Stimulated activated CD8-positive, alpha-beta memory T cell treated with anti-CD3 and anti-CD28 coated beads, Interleukin-4, amount 100 ng/mL, for 1 hour (primary cell): ENCODE results near the gene RAB20.
"Not testable (repeated sequence)": the region's sequence is repeated elsewhere in the genome, so short reads cannot be mapped to it uniquely, and the experiment has no call there.

Experiments
- DNase-seq, 2 donors: peaks; one replicate each; pipeline ENCODE4 v3.0.0-alpha.2; 2020; ENCODE audit warnings: low read depth in 2 of 2, low spot score in 1 of 2

Gene RAB20

DNA sequence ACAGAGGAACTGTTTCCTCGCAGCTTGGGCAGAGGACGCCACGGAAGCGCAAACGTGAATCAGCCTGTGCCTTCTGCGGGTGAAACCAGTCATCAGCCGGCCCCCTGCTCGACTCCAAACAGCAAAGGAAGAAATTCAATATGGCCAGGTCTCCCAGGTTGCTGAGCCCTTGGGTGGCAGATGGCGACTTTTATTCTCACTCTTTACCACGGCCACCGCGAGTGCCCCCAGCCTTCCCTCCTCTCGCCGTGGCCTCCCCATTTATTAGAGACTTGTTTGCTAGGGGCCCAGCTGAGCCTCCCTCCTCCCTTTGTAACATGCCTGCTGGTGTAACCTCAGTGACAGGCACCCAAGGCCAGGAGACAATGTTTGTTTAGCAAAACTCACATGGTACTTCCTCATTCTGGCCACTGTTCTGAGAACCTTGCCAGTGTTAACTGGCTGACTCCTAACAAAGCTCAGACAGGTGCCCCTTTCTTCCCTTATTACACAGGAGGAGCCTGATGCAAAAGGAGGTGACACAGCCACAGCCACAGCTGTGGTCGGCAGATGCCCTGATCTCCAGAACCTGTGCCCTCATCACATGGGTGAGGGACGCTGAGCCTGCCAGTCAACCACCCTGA lies 5.8 kb downstream of the RAB20 start:
- DNase-seq: no peak

- no peak for DNase-seq
Measured at GRCh38 chr13:110554946-110555345, 6.6 kb downstream of the RAB20 start.

DNA sequence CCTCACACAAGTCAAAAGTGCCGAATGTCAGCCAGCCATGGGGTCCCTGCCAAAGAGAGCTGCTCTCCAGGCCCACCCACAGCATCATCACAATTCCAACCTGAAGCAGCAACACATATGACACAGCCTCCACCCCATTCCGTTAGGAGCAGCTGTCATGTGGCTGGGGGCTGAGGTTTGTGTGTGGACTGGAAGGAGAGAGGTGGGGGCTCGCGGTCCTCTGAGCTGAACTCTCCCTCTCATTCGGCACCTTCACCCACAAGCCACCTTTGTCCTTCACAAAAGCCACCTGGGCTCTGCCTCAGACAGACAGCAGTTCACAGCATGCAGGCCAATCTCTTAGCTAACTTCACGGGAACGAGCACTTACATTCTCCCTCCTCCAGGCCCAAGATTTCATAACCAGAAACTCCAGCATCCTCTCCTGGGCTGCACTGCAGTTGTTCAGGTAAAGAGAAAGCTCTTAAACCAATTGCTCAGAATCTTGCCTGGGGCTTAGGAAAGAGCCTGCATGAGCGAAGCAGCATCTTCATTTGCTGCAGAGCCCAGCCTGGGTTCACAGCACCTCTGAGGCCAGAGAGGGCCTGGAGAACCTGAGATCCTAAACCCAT lies 7.2 kb downstream of the RAB20 start:
- DNase-seq: no peak

- no peak for DNase-seq
Measured at GRCh38 chr13:110553417-110553816, 8.1 kb downstream of the RAB20 start.

DNA sequence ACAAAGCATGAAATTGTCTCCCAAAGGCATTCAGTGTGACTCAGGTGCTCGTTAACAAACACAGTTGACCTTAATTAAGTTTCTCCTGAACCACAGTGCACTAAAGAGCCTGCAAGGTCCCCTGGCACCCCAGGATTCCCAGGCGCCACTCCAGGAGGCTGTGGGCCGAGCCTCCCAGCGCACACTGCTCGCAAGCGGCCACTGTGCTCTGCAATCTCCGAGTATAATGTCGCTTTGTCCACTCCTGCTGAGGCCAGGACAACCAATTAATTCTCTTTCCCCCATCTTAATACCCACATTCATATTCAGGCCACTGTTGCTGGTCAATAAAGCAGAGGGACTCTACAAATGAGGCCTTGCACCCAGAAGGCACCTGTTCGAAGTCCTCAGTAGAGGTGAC lies 8.8 kb downstream of the RAB20 start:
- DNase-seq: no peak

DNA sequence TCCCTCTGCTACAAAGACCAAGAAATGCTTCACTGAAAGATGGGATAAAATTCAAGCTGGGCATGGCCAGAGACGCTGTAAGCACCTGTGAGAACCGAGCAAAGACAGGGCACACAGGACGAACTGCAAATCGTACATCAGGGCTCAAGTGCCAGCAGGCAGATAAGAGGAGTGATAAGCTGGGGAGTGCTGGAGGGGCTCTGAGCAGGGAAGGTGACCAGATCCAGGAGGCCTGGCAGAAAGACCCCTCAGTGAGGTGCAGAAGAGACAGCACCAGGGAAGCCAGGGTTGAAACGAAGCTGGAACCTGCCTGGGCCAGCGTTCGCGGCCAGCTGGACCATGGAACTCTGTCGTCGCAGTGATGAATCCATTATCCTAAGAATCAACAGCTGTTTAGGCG lies 10.2 kb downstream of the RAB20 start:
- no peak for DNase-seq

DNA sequence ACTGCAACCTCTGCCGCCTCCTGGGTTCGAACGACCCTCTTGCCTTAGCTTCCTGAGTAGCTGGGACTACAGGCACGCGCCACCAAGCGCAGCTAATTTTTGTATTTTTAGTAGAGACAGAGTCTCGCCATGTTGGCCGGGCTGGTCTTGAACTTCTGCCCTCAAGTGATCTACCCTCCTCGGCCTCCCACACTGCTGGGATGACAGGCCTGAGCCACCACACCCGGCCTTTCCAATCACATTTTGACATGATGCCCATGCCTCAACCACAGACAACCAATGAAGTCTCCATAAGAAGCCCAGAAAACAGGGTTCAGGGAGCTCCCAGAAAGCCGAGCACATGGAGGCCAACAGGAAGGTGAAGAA lies 11.7 kb downstream of the RAB20 start:
- DNase-seq: no peak

DNA sequence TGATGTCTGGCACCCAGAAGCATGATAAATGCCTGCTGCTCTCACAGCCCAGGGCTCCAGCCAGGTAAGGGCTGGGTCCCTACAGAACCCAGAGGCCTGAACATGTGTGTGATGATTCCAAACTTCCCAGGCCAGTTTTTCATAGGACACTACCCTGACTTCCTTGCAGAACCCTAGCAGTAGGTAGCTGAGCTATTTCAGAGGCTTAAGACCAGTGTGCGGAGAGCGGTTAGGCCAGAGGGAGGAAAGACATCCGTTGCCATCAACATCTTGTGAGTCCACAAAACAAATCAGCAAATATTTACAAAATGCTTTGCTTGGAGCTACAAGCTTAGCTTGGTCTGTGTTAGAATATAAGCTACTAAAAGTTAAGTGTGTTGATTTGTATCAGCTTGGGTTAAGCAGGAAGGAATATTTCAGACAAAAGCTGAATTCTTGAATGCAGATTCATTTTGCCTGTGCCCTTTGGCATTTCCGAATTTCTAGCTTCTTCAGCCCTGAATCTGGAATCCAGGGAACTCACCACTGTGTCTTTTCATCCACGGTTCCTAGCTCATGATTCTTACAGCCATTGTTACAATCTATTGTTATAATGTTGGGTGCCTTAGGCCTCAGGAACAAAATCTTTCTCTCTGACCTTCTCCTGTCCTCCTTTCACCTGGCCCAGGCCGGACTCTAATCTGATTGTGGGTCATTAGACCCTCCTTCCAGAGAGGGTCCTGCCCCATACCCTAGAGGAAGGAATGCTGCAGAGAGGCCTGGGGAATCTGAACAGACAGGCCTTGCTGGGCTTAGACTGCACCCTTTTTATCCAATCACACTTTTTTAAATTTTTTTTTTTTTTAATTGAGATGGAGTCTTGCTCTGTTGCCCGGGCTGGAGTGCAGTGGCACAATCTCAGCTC lies 12.4 kb downstream of the RAB20 start:
- no peak for DNase-seq

- DNase-seq: no peak
Measured at GRCh38 chr13:110546926-110547325, 14.6 kb downstream of the RAB20 start.

DNA sequence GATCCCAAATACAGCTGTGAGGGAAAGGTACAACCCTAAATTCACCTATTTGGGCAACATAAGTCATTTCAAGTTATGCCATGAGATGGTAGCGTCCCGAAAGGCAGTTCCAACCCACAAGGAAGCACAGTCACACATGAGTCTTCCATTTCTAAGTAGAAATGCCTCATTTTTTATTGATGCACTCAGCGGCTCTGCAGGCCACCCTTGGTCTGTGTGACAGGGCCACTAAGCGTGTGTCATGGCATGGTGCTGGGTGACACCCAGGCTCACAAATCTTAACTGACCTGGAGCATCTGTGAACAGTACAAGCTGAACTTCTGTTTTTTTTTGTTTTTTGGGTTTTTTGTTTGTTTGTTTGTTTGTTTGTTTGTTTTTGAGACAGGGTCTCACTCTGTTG lies 15.1 kb downstream of the RAB20 start:
- DNase-seq: no peak

- DNase-seq: no peak
Measured at GRCh38 chr13:110542169-110542796, 19.2 kb downstream of the RAB20 start.

- no peak for DNase-seq
Measured at GRCh38 chr13:110541526-110541920, 20.0 kb downstream of the RAB20 start.

GRCh38 chr13:110540871-110541525 lies 20.5 kb downstream of the RAB20 start:
- DNase-seq: no peak

DNA sequence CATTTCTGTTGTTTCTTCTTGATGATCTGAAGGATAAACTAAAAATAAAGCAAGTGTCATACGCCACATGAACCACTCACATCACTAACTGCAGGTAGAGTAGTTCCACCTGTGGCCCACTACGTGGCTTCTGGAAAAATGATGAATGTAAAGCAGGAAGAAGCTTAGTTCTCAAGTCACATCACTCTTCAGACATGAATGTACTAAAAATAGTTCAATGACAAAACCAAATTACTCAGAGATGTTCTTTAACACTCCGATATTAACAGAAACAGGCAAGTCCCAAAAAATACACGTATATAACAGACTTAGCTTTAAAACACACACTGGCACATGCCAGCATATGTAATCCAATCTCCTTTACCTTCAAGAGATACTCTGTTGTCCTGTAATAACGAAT lies 21.6 kb downstream of the RAB20 start:
- DNase-seq: no peak

DNA sequence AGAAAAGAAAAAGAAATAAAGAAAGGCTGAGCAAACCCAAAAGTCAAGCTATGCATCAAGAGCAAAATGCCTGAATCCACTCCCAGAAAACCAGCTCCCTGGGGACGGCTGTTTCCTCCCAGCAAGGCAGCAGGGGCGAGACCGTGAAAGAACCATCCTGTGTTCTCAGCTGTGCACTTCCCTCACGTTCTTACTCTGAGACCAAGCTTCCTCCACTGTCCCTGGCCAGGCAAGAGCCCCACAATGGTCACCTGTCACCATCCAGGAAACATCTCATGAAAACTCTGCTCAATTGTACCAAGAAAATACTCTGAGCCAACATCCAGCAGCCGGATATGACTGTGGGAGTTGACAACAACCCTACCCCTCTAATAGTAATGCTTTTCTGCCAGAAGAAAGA lies 22.9 kb downstream of the RAB20 start:
- DNase-seq: no peak

DNA sequence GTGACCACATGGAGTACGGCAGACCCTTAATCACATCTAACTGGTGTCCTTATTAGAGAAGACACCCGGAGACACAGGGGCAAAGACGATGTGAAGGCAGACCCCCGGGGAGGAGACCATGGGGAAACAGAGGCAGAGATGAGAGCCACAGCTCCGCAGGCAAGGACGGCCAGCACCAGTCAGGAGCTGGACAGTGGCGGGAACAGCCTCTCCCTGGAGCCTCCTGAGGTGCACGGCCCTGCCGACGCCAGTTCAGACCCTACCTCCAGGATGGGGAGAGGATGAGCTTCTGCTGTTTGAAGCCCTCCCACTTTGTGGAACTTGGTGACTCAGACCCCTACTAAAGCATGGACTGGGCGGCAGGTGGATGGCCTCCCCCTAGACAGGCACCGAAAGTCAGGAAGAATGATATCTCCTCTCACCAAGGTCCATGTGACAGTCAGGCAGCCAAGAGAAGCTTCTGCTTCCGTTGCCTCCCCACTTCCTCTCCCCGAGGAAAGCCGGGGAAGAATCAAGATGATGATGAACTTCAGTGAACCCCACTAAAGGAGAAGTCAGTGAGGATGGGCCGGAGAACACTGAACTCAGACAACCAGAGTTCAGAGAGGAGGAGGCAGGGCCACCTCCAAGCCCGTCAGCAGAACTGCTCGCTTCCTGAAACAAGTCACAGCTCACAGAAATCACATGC lies 25.4 kb downstream of the RAB20 start:
- DNase-seq: no peak

GRCh38 chr13:110535526-110535925 lies 26.0 kb downstream of the RAB20 start:
- no peak for DNase-seq

GRCh38 chr13:110533771-110534670 lies 27.5 kb downstream of the RAB20 start:
- no peak for DNase-seq

DNA sequence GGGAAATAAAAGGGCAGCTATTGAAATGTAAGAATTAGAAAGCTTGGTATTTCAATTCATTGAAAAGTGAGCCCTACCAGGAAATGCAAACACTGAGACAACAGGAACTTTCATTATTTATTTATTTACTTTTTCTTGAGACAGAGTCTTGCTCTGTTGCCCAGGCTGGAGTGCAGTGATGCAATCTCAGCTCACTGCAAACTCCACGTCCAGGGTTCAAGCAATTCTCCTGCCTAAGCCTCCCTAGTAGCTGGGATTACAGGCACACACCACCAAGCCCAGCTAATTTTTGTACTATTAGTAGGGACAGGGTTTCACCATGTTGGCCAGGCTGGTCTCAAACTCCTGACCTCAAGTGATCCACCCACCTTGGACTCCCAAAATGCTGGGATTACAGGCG lies 29.3 kb downstream of the RAB20 start:
- not testable (repeated sequence) for DNase-seq

DNA sequence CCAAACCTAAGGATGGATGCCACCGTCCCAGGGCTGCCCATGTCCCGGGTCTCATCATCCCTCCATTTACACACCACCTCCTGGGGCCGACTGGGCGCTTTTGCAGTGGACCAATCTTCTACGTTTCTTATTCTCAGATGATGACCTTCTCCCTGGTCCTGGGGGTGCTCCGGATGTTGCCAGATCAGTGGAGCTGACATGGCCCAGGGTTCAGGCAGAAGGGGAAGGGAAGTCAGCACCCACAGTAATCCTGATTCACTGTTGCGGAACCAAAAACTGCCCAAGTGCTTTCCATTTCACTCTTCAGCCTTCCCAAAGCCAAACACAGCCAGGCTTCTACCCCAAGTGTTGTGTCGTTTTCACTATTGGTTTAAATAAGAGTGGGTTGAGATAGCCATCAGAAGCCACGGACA lies 29.8 kb downstream of the RAB20 start:
- no peak for DNase-seq
